ENCODE measurements around the gene FILIP1L.

FILIP1L gene

GRCh38 chr3:99929745-99930139 is 184.6 kb downstream of the FILIP1L start:
- peak overlapping the region; percentile 13; the same call in 1 of the 2 replicates for H3K27ac ChIP-seq
- H4K20me1 ChIP-seq (ENCODE audit: insufficient read depth): no peaks in the 10 kb centered on the region

GRCh38 chr3:99928771-99929744 is 185.2 kb downstream of the FILIP1L start:
- H3K4me1 ChIP-seq (ENCODE audit: low read depth, poor library complexity, severe bottlenecking): peaks cover 25% of the 10 kb centered on the region
- H4K20me1 ChIP-seq (ENCODE audit: insufficient read depth): no peaks in the 10 kb centered on the region
- H3K4me2 ChIP-seq: peak overlapping the region; percentile 44; the same call in 1 of the 2 replicates
- H3K4me3 ChIP-seq (IDR thresholded peaks at IDR 0.05; ENCODE audit: insufficient read depth, low read depth, low read length): no peak overlapping the region
- TF ChIP-seq, protein P1, sequence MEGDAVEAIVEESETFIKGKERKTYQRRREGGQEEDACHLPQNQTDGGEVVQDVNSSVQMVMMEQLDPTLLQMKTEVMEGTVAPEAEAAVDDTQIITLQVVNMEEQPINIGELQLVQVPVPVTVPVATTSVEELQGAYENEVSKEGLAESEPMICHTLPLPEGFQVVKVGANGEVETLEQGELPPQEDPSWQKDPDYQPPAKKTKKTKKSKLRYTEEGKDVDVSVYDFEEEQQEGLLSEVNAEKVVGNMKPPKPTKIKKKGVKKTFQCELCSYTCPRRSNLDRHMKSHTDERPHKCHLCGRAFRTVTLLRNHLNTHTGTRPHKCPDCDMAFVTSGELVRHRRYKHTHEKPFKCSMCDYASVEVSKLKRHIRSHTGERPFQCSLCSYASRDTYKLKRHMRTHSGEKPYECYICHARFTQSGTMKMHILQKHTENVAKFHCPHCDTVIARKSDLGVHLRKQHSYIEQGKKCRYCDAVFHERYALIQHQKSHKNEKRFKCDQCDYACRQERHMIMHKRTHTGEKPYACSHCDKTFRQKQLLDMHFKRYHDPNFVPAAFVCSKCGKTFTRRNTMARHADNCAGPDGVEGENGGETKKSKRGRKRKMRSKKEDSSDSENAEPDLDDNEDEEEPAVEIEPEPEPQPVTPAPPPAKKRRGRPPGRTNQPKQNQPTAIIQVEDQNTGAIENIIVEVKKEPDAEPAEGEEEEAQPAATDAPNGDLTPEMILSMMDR (conservative IDR thresholded peaks at IDR 0.05; ENCODE audit: low read depth, low read length): no peak
- H3K79me2 ChIP-seq (ENCODE audit: insufficient read depth, low read depth): no peaks in the 10 kb centered on the region
- H3K27me3 ChIP-seq (ENCODE audit: insufficient read depth, low read depth): no peaks in the 10 kb centered on the region
- H3K36me3 ChIP-seq (ENCODE audit: insufficient read depth): no peaks in the 10 kb centered on the region
- H2AFZ ChIP-seq (ENCODE audit: low read depth): no peak overlapping the region
- H3K27ac ChIP-seq: peak overlapping the region; percentile 13; the same call in 1 of the 2 replicates
- no peak overlapping the region for H3K9ac ChIP-seq

More at GRCh38 chr3:99929745-99930139, 184.6 kb downstream of the FILIP1L start:
- Histone ChIP-seq H3K36me3 (ENCODE audit: insufficient read depth) (no peaks in the 10 kb centered on the region), H2AFZ (ENCODE audit: low read depth) (no peak overlapping the region), H3K9ac (no peak overlapping the region), H3K27me3 (ENCODE audit: insufficient read depth, low read depth) (no peaks in the 10 kb centered on the region), H3K4me3 (IDR thresholded peaks at IDR 0.05; ENCODE audit: insufficient read depth, low read depth, low read length) (no peak overlapping the region), H3K79me2 (ENCODE audit: insufficient read depth, low read depth) (no peaks in the 10 kb centered on the region), H3K4me2 (peak overlapping the region; percentile 44), H3K4me1 (ENCODE audit: low read depth, poor library complexity, severe bottlenecking) (peaks cover 27% of the 10 kb centered on the region)
- TF ChIP-seq, protein P1 (conservative IDR thresholded peaks at IDR 0.05; ENCODE audit: low read depth, low read length): no peak

DNA sequence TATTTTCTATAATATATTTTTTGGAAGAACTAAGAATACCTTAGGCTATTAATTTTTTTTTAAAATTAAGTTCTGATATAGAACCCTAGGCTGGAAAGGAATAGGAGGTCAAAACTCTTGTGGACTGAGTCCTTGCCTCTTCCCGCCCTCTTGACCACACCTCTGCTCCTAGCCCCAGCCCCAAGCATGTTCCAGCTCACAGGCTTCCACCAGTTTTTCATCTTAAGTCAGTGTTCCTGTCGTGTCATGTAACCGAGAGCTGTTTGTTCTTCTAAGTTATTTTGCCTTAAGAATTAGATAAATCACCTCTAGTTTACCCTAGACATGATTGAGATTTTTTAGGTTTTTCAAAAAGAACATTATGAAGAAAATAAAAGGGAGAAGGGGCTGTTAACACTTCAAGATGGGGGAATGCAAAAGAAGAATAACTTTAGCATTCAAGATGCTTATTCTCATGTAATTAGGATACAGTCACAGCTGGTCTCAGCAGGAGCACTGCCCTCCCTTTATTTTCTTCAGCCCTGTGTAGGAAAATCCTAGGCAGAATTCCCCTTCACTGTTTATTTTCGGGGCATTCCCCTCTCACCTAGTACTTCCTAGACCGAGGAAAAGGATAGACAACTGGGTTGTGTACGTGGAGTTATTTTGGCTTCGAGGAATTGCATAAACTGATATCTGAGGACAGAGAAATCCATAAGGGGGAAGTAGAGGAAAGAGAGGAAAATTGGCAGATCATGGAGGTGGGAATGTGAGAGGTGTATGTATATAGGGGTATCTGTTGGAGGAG is 186.4 kb downstream of the FILIP1L start:
- no peak overlapping the region for H3K4me3 ChIP-seq (IDR thresholded peaks at IDR 0.05; ENCODE audit: insufficient read depth, low read depth, low read length)
- no peaks in the 10 kb centered on the region for H3K79me2 ChIP-seq (ENCODE audit: insufficient read depth, low read depth)
- no peaks in the 10 kb centered on the region for H3K27me3 ChIP-seq (ENCODE audit: insufficient read depth, low read depth)
- H3K36me3 ChIP-seq (ENCODE audit: insufficient read depth): no peaks in the 10 kb centered on the region
- H3K4me1 ChIP-seq (ENCODE audit: low read depth, poor library complexity, severe bottlenecking): peaks cover 27% of the 10 kb centered on the region
- no peaks in the 10 kb centered on the region for H4K20me1 ChIP-seq (ENCODE audit: insufficient read depth)
- TF ChIP-seq, protein P1 (conservative IDR thresholded peaks at IDR 0.05; ENCODE audit: low read depth, low read length): no peak
- no peak overlapping the region for H3K27ac ChIP-seq
- no peak overlapping the region for H2AFZ ChIP-seq (ENCODE audit: low read depth)
- H3K4me2 ChIP-seq: no peak overlapping the region
- no peak overlapping the region for H3K9ac ChIP-seq

DNA sequence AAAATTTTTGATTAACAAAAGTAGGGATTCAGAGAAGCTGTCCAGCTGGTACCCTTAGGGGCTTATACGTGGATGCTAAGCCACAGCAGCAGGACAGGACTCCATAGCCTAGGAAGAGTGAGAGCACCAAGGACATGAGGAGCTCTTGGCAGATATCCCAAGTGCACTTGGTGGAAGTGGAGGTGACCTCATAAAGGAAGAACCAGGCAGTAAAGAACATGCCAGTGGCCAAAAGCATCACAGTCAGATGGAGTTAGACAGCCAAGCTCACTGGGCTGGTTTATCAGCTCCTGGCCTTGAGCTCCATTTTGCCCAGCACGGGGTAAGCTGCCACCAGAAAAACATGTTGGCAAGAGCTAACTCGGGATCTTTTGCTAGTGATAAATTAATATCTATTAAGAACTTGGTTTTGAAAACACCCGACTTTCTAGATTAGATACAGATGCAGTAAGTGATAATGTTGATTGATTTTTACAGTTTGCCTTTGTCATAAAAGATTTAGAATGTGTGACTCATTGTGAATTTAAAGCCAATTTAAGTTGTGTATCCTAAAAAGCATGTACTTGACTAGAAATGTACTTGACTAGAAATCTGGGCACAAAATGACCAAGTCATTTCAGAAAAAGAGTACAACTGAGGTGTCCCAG is 188.6 kb downstream of the FILIP1L start:
- peaks cover 45% of the 10 kb centered on the region for H3K4me1 ChIP-seq (ENCODE audit: low read depth, poor library complexity, severe bottlenecking)
- H3K27me3 ChIP-seq (ENCODE audit: insufficient read depth, low read depth): no peaks in the 10 kb centered on the region
- H3K36me3 ChIP-seq (ENCODE audit: insufficient read depth): no peaks in the 10 kb centered on the region
- no peak overlapping the region for H3K4me2 ChIP-seq
- no peak overlapping the region for H3K4me3 ChIP-seq (IDR thresholded peaks at IDR 0.05; ENCODE audit: insufficient read depth, low read depth, low read length)
- H3K9ac ChIP-seq: no peak overlapping the region
- peaks cover 4% of the 10 kb centered on the region; the same call in 1 of the 2 replicates for H3K79me2 ChIP-seq (ENCODE audit: insufficient read depth, low read depth)
- no peak overlapping the region for H2AFZ ChIP-seq (ENCODE audit: low read depth)
- TF ChIP-seq, protein P1 (conservative IDR thresholded peaks at IDR 0.05; ENCODE audit: low read depth, low read length): no peak
- no peak overlapping the region for H3K27ac ChIP-seq
- no peaks in the 10 kb centered on the region for H4K20me1 ChIP-seq (ENCODE audit: insufficient read depth)
